ENCODE measurements around the gene ADSS1.

ADSS1 gene

GRCh38 chr14:104707608-104708595, 16.1 kb upstream of the ADSS1 start:
- H3K36me3 ChIP-seq (ENCODE audit: control insufficient read depth, insufficient read depth, low read length), result peaks cover 13% of the 10 kb centered on the region
- H3K4me3 ChIP-seq (ENCODE audit: insufficient read depth, low read depth, low read length), result no peak overlapping the region
- 68 to 71% methylated on average over 31 to 32 of the region's 34 CpGs for WGBS, 2 experiments

GRCh38 chr14:104708606-104709268, 15.3 kb upstream of the ADSS1 start:
- no peaks in the 10 kb centered on the region for H3K27me3 ChIP-seq (ENCODE audit: control insufficient read depth, insufficient read depth, low read length, poor library complexity, severe bottlenecking)
- peaks cover 10% of the 10 kb centered on the region for H3K36me3 ChIP-seq (ENCODE audit: control insufficient read depth, insufficient read depth, low read length)
- H3K4me1 ChIP-seq (ENCODE audit: control insufficient read depth, insufficient read depth, low read length), result peaks cover 14% of the 10 kb centered on the region
- H3K4me3 ChIP-seq (ENCODE audit: insufficient read depth, low read depth, low read length), result no peak overlapping the region
- H3K27ac ChIP-seq (ENCODE audit: insufficient read depth, low read depth, low read length, poor library complexity, severe bottlenecking), result no peak overlapping the region
- 52 to 54% methylated on average over 20 of the region's 20 CpGs for WGBS, 2 experiments
- H3K9me3 ChIP-seq (ENCODE audit: control insufficient read depth, low read length), result no peaks in the 10 kb centered on the region

More at GRCh38 chr14:104707608-104708595, 16.1 kb upstream of the ADSS1 start:
- Histone ChIP-seq H3K27ac (ENCODE audit: insufficient read depth, low read depth, low read length, poor library complexity, severe bottlenecking) (no peak overlapping the region), H3K27me3 (ENCODE audit: control insufficient read depth, insufficient read depth, low read length, poor library complexity, severe bottlenecking) (no peaks in the 10 kb centered on the region), H3K4me1 (ENCODE audit: control insufficient read depth, insufficient read depth, low read length) (peaks cover 14% of the 10 kb centered on the region), H3K9me3 (ENCODE audit: control insufficient read depth, low read length) (no peaks in the 10 kb centered on the region)

- Histone ChIP-seq H3K4me1 (ENCODE audit: control insufficient read depth, insufficient read depth, low read length) (peaks cover 14% of the 10 kb centered on the region), H3K4me3 (ENCODE audit: insufficient read depth, low read depth, low read length) (no peak overlapping the region), H3K9me3 (ENCODE audit: control insufficient read depth, low read length) (no peaks in the 10 kb centered on the region), H3K27ac (ENCODE audit: insufficient read depth, low read depth, low read length, poor library complexity, severe bottlenecking) (no peak overlapping the region), H3K27me3 (ENCODE audit: control insufficient read depth, insufficient read depth, low read length, poor library complexity, severe bottlenecking) (no peaks in the 10 kb centered on the region), H3K36me3 (ENCODE audit: control insufficient read depth, insufficient read depth, low read length) (peaks cover 2% of the 10 kb centered on the region)
- WGBS, 2 experiments, result 88 to 89% methylated on average over 18 of the region's 18 CpGs
Measured at GRCh38 chr14:104709387-104710039, 14.5 kb upstream of the ADSS1 start.

GRCh38 chr14:104710071-104710735, 13.8 kb upstream of the ADSS1 start:
- peaks cover 14% of the 10 kb centered on the region for H3K4me1 ChIP-seq (ENCODE audit: control insufficient read depth, insufficient read depth, low read length)
- H3K4me3 ChIP-seq (ENCODE audit: insufficient read depth, low read depth, low read length), result no peak overlapping the region
- H3K27ac ChIP-seq (ENCODE audit: insufficient read depth, low read depth, low read length, poor library complexity, severe bottlenecking), result no peak overlapping the region
- no peaks in the 10 kb centered on the region for H3K27me3 ChIP-seq (ENCODE audit: control insufficient read depth, insufficient read depth, low read length, poor library complexity, severe bottlenecking)
- H3K9me3 ChIP-seq (ENCODE audit: control insufficient read depth, low read length), result no peaks in the 10 kb centered on the region
- H3K36me3 ChIP-seq (ENCODE audit: control insufficient read depth, insufficient read depth, low read length), result no peaks in the 10 kb centered on the region
- WGBS, 2 experiments, result 91% methylated on average over 34 of the region's 34 CpGs

GRCh38 chr14:104712881-104713734, 10.9 kb upstream of the ADSS1 start:
- WGBS, 2 experiments, result 93 to 94% methylated on average over 40 of the region's 40 CpGs
- H3K36me3 ChIP-seq (ENCODE audit: control insufficient read depth, insufficient read depth, low read length), result no peaks in the 10 kb centered on the region

GRCh38 chr14:104714066-104714465, 10.0 kb upstream of the ADSS1 start:
- Histone ChIP-seq H3K27ac (ENCODE audit: insufficient read depth, low read depth, low read length, poor library complexity, severe bottlenecking) (no peak overlapping the region), H3K27me3 (ENCODE audit: control insufficient read depth, insufficient read depth, low read length, poor library complexity, severe bottlenecking) (no peaks in the 10 kb centered on the region), H3K4me3 (ENCODE audit: insufficient read depth, low read depth, low read length) (no peak overlapping the region), H3K36me3 (ENCODE audit: control insufficient read depth, insufficient read depth, low read length) (no peaks in the 10 kb centered on the region), H3K9me3 (ENCODE audit: control insufficient read depth, low read length) (no peaks in the 10 kb centered on the region), H3K4me1 (ENCODE audit: control insufficient read depth, insufficient read depth, low read length) (no peaks in the 10 kb centered on the region)
- WGBS, 2 experiments, result 96 to 97% methylated on average over 16 of the region's 16 CpGs

More at GRCh38 chr14:104712881-104713734, 10.9 kb upstream of the ADSS1 start:
- no peak overlapping the region for H3K27ac ChIP-seq (ENCODE audit: insufficient read depth, low read depth, low read length, poor library complexity, severe bottlenecking)
- peaks cover 3% of the 10 kb centered on the region for H3K4me1 ChIP-seq (ENCODE audit: control insufficient read depth, insufficient read depth, low read length)
- H3K4me3 ChIP-seq (ENCODE audit: insufficient read depth, low read depth, low read length), result no peak overlapping the region
- no peaks in the 10 kb centered on the region for H3K27me3 ChIP-seq (ENCODE audit: control insufficient read depth, insufficient read depth, low read length, poor library complexity, severe bottlenecking)
- no peaks in the 10 kb centered on the region for H3K9me3 ChIP-seq (ENCODE audit: control insufficient read depth, low read length)

- Histone ChIP-seq H3K9me3 (ENCODE audit: control insufficient read depth, low read length) (no peaks in the 10 kb centered on the region), H3K27ac (ENCODE audit: insufficient read depth, low read depth, low read length, poor library complexity, severe bottlenecking) (no peak overlapping the region), H3K36me3 (ENCODE audit: control insufficient read depth, insufficient read depth, low read length) (no peaks in the 10 kb centered on the region), H3K4me1 (ENCODE audit: control insufficient read depth, insufficient read depth, low read length) (no peaks in the 10 kb centered on the region), H3K27me3 (ENCODE audit: control insufficient read depth, insufficient read depth, low read length, poor library complexity, severe bottlenecking) (no peaks in the 10 kb centered on the region), H3K4me3 (ENCODE audit: insufficient read depth, low read depth, low read length) (no peak overlapping the region)
- 95 to 96% methylated on average over 31 of the region's 31 CpGs for WGBS, 2 experiments
Measured at GRCh38 chr14:104714681-104715080, 9.3 kb upstream of the ADSS1 start.

GRCh38 chr14:104715416-104715815, 8.6 kb upstream of the ADSS1 start:
- WGBS, 2 experiments, result 91 to 92% methylated on average over 18 of the region's 18 CpGs
- Histone ChIP-seq H3K27me3 (ENCODE audit: control insufficient read depth, insufficient read depth, low read length, poor library complexity, severe bottlenecking) (no peaks in the 10 kb centered on the region), H3K9me3 (ENCODE audit: control insufficient read depth, low read length) (no peaks in the 10 kb centered on the region), H3K4me1 (ENCODE audit: control insufficient read depth, insufficient read depth, low read length) (no peaks in the 10 kb centered on the region), H3K4me3 (ENCODE audit: insufficient read depth, low read depth, low read length) (no peak overlapping the region), H3K27ac (ENCODE audit: insufficient read depth, low read depth, low read length, poor library complexity, severe bottlenecking) (no peak overlapping the region), H3K36me3 (ENCODE audit: control insufficient read depth, insufficient read depth, low read length) (no peaks in the 10 kb centered on the region)

GRCh38 chr14:104715871-104716270, 8.2 kb upstream of the ADSS1 start:
- Histone ChIP-seq H3K4me3 (ENCODE audit: insufficient read depth, low read depth, low read length) (no peak overlapping the region), H3K27me3 (ENCODE audit: control insufficient read depth, insufficient read depth, low read length, poor library complexity, severe bottlenecking) (no peaks in the 10 kb centered on the region), H3K27ac (ENCODE audit: insufficient read depth, low read depth, low read length, poor library complexity, severe bottlenecking) (no peak overlapping the region), H3K9me3 (ENCODE audit: control insufficient read depth, low read length) (no peaks in the 10 kb centered on the region), H3K36me3 (ENCODE audit: control insufficient read depth, insufficient read depth, low read length) (no peaks in the 10 kb centered on the region), H3K4me1 (ENCODE audit: control insufficient read depth, insufficient read depth, low read length) (no peaks in the 10 kb centered on the region)
- WGBS, 2 experiments, result 96 to 97% methylated on average over 12 of the region's 12 CpGs
